PC-3 (cell line): ENCODE results near the gene KDM5A.

ENCODE experiments used
- CTCF ChIP-seq: fragments of 300-600 bp; sonication (generic); conservative IDR thresholded peaks from 2 replicates; pipeline ENCODE4 v1.5.1; 2017; ENCODE audit warnings: antibody characterized with exemption, low read depth, mild to moderate bottlenecking, low read length
- EZH2phosphoT487 ChIP-seq: fragments of 300-600 bp; sonication (generic); IDR thresholded peaks from 2 replicates; pipeline ENCODE4 v1.6.1; 2018; ENCODE audit warnings: mild to moderate bottlenecking, antibody characterized with exemption, low read length, borderline replicate concordance

- TF ChIP-seq CTCF (no peak), EZH2phosphoT487 (no peak)
These were observed 33.4 kb upstream of the KDM5A start for GRCh38 chr12:422526-422925.
